OCI-LY7 (cell line): ENCODE measurements around the gene AREG.

Source experiments
- EZH2phosphoT487 ChIP-seq: fragments of 200-600 bp; sonication (generic); IDR thresholded peaks from 2 replicates; pipeline ENCODE4 v1.6.1; 2018; ENCODE audit warnings: low read depth, borderline replicate concordance, mild to moderate bottlenecking, mixed run types, antibody characterized with exemption, low read length, moderate library complexity, mixed read lengths
- TF ChIP-seq, protein P1 (sequence below): fragments of 200-600 bp; sonication (generic); conservative IDR thresholded peaks from 2 replicates; pipeline ENCODE4 v1.5.1; 2014; ENCODE audit warnings: mild to moderate bottlenecking, antibody characterized with exemption, low read length, moderate library complexity, mixed read lengths

DNA sequence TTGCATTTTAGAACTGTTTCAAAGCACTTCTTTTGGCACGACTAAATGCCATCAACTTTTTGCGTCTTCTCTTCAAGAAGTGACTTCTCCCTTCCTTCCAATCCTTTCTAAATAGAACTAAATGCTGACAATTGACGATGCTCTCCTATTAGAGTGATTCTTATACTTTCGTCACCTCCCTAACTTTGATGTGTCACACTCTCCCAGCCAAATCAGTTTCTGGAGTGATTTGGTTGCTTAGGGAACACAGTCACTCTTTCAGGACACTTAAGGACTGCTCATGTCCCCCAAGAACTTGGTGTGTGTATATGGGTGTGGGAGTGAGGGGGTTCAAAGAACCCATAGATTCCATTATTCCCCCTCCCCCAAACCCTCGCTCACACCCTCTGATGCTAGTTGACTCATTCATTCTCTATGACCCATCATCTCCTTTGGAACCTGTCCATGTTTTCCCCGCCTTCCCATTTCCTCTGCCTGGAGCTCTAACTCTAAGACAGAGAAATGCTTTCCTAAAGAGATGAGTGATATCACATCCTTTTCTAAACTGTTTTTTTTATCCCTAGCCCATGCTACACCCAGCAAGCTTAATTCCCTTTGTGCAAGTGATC, 26.8 kb upstream of the AREG start:
- TF ChIP-seq, protein P1, sequence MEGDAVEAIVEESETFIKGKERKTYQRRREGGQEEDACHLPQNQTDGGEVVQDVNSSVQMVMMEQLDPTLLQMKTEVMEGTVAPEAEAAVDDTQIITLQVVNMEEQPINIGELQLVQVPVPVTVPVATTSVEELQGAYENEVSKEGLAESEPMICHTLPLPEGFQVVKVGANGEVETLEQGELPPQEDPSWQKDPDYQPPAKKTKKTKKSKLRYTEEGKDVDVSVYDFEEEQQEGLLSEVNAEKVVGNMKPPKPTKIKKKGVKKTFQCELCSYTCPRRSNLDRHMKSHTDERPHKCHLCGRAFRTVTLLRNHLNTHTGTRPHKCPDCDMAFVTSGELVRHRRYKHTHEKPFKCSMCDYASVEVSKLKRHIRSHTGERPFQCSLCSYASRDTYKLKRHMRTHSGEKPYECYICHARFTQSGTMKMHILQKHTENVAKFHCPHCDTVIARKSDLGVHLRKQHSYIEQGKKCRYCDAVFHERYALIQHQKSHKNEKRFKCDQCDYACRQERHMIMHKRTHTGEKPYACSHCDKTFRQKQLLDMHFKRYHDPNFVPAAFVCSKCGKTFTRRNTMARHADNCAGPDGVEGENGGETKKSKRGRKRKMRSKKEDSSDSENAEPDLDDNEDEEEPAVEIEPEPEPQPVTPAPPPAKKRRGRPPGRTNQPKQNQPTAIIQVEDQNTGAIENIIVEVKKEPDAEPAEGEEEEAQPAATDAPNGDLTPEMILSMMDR, result no peak
- no peak for TF ChIP-seq EZH2phosphoT487
